ENCODE results near the gene LAYN. TPM values are rescaled to one million over a fixed set of nuclear protein-coding genes. Genes with fewer than 3 reads are reported as not detected.

The LAYN gene, protein sequence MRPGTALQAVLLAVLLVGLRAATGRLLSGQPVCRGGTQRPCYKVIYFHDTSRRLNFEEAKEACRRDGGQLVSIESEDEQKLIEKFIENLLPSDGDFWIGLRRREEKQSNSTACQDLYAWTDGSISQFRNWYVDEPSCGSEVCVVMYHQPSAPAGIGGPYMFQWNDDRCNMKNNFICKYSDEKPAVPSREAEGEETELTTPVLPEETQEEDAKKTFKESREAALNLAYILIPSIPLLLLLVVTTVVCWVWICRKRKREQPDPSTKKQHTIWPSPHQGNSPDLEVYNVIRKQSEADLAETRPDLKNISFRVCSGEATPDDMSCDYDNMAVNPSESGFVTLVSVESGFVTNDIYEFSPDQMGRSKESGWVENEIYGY
- total RNA-seq (2021) (3.0 to 3.7 TPM (median 3.6 TPM) in 3 replicates), Bru-seq, nascent RNA (percentile 46 among the genes with signal in this experiment)
- long read RNA-seq, experiment 1, partial matches to known transcripts: 1 of 2 reads
- long read RNA-seq, experiment 1, other reads (novel, unspliced or antisense): 0 of 2 reads
- long read RNA-seq, experiment 2, partial matches to known transcripts: 0 of 1 reads
- long read RNA-seq, experiment 2, other reads (novel, unspliced or antisense): 1 of 1 reads
- long read RNA-seq, experiment 3: 0 reads

DNA sequence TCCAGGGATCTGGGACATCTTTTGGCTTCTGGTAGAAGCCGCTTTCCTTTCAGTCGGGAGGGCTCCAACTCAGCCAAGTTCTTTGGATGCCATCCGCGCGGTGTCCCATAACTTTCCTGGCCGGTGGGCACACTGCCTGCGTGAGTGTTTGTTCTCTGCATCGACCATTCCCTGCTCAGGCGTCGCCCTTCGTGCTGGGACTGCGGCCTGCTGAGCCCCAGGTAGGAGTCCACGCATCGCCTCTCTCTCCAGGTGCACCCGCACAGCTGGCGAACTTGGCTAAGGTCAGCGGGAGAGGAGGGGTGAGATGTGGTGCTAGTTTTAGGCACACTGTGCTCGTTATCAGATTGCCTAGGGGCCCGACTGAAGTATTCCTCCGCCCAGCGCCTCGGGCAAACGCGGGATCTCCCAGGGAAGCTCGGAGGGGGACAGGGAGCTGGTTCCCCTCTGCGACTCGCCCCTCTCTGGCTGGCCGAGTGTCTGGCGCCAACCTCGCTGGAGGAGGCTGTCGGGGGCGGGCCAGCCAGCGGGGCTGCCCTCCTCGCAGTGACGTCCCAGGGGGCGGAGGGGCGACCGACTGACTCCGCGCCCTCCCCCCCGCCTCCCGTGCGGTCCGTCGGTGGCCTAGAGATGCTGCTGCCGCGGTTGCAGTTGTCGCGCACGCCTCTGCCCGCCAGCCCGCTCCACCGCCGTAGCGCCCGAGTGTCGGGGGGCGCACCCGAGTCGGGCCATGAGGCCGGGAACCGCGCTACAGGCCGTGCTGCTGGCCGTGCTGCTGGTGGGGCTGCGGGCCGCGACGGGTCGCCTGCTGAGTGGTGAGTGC is at the start of gene LAYN:
Gene LAYN, plus strand, starts transcription at position 607 of the 823 bp plus-strand sequence. Its CDS starts 124 bp downstream, at position 731.
- H3K4me3 Mint-ChIP-seq: peak within 1 kb of the TSS; percentile 81
- POLR2A ChIA-PET: interaction anchor here (0.9 to 1.0 kb wide), 2 partner anchors 27 to 197 kb away, joined by 3 read pairs; partner anchors contain the start of gene BTG4
- H3K4me1 Mint-ChIP-seq: peaks cover 30% of the 10 kb centered on the region
- peaks cover 67% of the 10 kb centered on the region for H3K27me3 Mint-ChIP-seq (ENCODE audit: low read depth)
- CTCF ChIA-PET: interaction anchor here (0.6 to 1.7 kb wide), 4 partner anchors 16 to 85 kb away, joined by 3 to 10 read pairs (median 4); partner anchors contain the start of genes BTG4 and HOATZ
- H3K9me3 Mint-ChIP-seq: peaks cover 3% of the 10 kb centered on the region; the same call in 1 of the 2 replicates
- ATAC-seq (peak; percentile 59), DNase-seq (ENCODE audit: low spot score) (peak; percentile 66)
- no peaks in the 10 kb centered on the region for H3K36me3 Mint-ChIP-seq
- H3K27ac Mint-ChIP-seq: no peak within 1 kb of the TSS; the same call in 1 of the 2 replicates
- TF ChIP-seq, protein P1, sequence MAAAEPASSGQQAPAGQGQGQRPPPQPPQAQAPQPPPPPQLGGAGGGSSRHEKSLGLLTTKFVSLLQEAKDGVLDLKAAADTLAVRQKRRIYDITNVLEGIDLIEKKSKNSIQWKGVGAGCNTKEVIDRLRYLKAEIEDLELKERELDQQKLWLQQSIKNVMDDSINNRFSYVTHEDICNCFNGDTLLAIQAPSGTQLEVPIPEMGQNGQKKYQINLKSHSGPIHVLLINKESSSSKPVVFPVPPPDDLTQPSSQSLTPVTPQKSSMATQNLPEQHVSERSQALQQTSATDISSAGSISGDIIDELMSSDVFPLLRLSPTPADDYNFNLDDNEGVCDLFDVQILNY (CRISPR knock-in tag; IDR thresholded peaks at IDR 0.05): peak; percentile 77; the same call in 1 of the 2 replicates
- TF ChIP-seq NFATC4 (CRISPR knock-in tag; IDR thresholded peaks at IDR 0.05): no peak
- no peak for TF ChIP-seq GTF2I (CRISPR knock-in tag; conservative IDR thresholded peaks at IDR 0.05)
- peak; percentile 37; the same call in 1 of the 2 replicates for TF ChIP-seq ETV6 (CRISPR knock-in tag; IDR thresholded peaks at IDR 0.05)
- TF ChIP-seq MYBL2 (CRISPR knock-in tag; IDR thresholded peaks at IDR 0.05): no peak
- TF ChIP-seq, protein P2, sequence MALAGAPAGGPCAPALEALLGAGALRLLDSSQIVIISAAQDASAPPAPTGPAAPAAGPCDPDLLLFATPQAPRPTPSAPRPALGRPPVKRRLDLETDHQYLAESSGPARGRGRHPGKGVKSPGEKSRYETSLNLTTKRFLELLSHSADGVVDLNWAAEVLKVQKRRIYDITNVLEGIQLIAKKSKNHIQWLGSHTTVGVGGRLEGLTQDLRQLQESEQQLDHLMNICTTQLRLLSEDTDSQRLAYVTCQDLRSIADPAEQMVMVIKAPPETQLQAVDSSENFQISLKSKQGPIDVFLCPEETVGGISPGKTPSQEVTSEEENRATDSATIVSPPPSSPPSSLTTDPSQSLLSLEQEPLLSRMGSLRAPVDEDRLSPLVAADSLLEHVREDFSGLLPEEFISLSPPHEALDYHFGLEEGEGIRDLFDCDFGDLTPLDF (CRISPR knock-in tag; IDR thresholded peaks at IDR 0.05): no peak
- TF ChIP-seq ZNF396 (CRISPR knock-in tag; IDR thresholded peaks at IDR 0.05; ENCODE audit: borderline replicate concordance): no peak
- TF ChIP-seq, protein P3, sequence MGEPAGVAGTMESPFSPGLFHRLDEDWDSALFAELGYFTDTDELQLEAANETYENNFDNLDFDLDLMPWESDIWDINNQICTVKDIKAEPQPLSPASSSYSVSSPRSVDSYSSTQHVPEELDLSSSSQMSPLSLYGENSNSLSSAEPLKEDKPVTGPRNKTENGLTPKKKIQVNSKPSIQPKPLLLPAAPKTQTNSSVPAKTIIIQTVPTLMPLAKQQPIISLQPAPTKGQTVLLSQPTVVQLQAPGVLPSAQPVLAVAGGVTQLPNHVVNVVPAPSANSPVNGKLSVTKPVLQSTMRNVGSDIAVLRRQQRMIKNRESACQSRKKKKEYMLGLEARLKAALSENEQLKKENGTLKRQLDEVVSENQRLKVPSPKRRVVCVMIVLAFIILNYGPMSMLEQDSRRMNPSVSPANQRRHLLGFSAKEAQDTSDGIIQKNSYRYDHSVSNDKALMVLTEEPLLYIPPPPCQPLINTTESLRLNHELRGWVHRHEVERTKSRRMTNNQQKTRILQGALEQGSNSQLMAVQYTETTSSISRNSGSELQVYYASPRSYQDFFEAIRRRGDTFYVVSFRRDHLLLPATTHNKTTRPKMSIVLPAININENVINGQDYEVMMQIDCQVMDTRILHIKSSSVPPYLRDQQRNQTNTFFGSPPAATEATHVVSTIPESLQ (CRISPR knock-in tag; IDR thresholded peaks at IDR 0.05): no peak
- TF ChIP-seq, protein P4, sequence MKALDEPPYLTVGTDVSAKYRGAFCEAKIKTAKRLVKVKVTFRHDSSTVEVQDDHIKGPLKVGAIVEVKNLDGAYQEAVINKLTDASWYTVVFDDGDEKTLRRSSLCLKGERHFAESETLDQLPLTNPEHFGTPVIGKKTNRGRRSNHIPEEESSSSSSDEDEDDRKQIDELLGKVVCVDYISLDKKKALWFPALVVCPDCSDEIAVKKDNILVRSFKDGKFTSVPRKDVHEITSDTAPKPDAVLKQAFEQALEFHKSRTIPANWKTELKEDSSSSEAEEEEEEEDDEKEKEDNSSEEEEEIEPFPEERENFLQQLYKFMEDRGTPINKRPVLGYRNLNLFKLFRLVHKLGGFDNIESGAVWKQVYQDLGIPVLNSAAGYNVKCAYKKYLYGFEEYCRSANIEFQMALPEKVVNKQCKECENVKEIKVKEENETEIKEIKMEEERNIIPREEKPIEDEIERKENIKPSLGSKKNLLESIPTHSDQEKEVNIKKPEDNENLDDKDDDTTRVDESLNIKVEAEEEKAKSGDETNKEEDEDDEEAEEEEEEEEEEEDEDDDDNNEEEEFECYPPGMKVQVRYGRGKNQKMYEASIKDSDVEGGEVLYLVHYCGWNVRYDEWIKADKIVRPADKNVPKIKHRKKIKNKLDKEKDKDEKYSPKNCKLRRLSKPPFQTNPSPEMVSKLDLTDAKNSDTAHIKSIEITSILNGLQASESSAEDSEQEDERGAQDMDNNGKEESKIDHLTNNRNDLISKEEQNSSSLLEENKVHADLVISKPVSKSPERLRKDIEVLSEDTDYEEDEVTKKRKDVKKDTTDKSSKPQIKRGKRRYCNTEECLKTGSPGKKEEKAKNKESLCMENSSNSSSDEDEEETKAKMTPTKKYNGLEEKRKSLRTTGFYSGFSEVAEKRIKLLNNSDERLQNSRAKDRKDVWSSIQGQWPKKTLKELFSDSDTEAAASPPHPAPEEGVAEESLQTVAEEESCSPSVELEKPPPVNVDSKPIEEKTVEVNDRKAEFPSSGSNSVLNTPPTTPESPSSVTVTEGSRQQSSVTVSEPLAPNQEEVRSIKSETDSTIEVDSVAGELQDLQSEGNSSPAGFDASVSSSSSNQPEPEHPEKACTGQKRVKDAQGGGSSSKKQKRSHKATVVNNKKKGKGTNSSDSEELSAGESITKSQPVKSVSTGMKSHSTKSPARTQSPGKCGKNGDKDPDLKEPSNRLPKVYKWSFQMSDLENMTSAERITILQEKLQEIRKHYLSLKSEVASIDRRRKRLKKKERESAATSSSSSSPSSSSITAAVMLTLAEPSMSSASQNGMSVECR (CRISPR knock-in tag; IDR thresholded peaks at IDR 0.05; ENCODE audit: borderline replicate concordance): peak; percentile 66; the same call in 1 of the 2 replicates
- TF ChIP-seq PRRX2 (CRISPR knock-in tag; IDR thresholded peaks at IDR 0.05): no peak
- TF ChIP-seq, protein P5, sequence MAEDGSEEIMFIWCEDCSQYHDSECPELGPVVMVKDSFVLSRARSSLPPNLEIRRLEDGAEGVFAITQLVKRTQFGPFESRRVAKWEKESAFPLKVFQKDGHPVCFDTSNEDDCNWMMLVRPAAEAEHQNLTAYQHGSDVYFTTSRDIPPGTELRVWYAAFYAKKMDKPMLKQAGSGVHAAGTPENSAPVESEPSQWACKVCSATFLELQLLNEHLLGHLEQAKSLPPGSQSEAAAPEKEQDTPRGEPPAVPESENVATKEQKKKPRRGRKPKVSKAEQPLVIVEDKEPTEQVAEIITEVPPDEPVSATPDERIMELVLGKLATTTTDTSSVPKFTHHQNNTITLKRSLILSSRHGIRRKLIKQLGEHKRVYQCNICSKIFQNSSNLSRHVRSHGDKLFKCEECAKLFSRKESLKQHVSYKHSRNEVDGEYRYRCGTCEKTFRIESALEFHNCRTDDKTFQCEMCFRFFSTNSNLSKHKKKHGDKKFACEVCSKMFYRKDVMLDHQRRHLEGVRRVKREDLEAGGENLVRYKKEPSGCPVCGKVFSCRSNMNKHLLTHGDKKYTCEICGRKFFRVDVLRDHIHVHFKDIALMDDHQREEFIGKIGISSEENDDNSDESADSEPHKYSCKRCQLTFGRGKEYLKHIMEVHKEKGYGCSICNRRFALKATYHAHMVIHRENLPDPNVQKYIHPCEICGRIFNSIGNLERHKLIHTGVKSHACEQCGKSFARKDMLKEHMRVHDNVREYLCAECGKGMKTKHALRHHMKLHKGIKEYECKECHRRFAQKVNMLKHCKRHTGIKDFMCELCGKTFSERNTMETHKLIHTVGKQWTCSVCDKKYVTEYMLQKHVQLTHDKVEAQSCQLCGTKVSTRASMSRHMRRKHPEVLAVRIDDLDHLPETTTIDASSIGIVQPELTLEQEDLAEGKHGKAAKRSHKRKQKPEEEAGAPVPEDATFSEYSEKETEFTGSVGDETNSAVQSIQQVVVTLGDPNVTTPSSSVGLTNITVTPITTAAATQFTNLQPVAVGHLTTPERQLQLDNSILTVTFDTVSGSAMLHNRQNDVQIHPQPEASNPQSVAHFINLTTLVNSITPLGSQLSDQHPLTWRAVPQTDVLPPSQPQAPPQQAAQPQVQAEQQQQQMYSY (CRISPR knock-in tag; IDR thresholded peaks at IDR 0.05): 0 out of 2 replicates have a peak, but pooled peaks have one; percentile 3
- TF ChIP-seq, protein P6, sequence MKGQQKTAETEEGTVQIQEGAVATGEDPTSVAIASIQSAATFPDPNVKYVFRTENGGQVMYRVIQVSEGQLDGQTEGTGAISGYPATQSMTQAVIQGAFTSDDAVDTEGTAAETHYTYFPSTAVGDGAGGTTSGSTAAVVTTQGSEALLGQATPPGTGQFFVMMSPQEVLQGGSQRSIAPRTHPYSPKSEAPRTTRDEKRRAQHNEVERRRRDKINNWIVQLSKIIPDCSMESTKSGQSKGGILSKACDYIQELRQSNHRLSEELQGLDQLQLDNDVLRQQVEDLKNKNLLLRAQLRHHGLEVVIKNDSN (CRISPR knock-in tag; IDR thresholded peaks at IDR 0.05): no peak
- TF ChIP-seq, protein P7, sequence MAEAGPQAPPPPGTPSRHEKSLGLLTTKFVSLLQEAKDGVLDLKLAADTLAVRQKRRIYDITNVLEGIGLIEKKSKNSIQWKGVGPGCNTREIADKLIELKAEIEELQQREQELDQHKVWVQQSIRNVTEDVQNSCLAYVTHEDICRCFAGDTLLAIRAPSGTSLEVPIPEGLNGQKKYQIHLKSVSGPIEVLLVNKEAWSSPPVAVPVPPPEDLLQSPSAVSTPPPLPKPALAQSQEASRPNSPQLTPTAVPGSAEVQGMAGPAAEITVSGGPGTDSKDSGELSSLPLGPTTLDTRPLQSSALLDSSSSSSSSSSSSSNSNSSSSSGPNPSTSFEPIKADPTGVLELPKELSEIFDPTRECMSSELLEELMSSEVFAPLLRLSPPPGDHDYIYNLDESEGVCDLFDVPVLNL (CRISPR knock-in tag; IDR thresholded peaks at IDR 0.05; ENCODE audit: borderline replicate concordance, low read depth): no peak
- TF ChIP-seq ZNF138 (CRISPR knock-in tag; conservative IDR thresholded peaks at IDR 0.05): 0 out of 2 replicates have a peak, but pooled peaks have one; percentile 35
- TF ChIP-seq, protein P8, sequence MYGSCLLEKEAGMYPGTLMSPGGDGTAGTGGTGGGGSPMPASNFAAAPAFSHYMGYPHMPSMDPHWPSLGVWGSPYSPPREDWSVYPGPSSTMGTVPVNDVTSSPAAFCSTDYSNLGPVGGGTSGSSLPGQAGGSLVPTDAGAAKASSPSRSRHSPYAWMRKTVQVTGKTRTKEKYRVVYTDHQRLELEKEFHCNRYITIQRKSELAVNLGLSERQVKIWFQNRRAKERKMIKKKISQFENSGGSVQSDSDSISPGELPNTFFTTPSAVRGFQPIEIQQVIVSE (CRISPR knock-in tag; IDR thresholded peaks at IDR 0.05; ENCODE audit: borderline replicate concordance): no peak
- TF ChIP-seq, protein P9, sequence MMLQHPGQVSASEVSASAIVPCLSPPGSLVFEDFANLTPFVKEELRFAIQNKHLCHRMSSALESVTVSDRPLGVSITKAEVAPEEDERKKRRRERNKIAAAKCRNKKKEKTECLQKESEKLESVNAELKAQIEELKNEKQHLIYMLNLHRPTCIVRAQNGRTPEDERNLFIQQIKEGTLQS (CRISPR knock-in tag; conservative IDR thresholded peaks at IDR 0.05): no peak
- no peak for TF ChIP-seq ZNF232 (CRISPR knock-in tag; IDR thresholded peaks at IDR 0.05)
